K562 (cell line): ENCODE data around the gene SFN. TPM values are rescaled to one million over a fixed set of nuclear protein-coding genes. Genes with fewer than 3 reads are reported as not detected.

Experiments
- FOXK2 ChIP-seq, 2 experiments: fragments of 450-650 bp; IDR thresholded peaks in 1 of 2; conservative IDR thresholded peaks in 1 of 2; 2 replicates each; pipeline ENCODE4 v1.6.1; 2016; ENCODE audit warnings: low read depth in 2 of 2, mild to moderate bottlenecking in 1 of 2
- L3MBTL2 ChIP-seq: fragments of 450-650 bp; IDR thresholded peaks from 2 replicates; pipeline ENCODE4 v1.6.1; 2016; ENCODE audit warnings: mild to moderate bottlenecking, moderate library complexity
- ZNF24 ChIP-seq: fragments of 450-650 bp; IDR thresholded peaks from 2 replicates; pipeline ENCODE4 v1.6.1; 2016
- ZNF407 ChIP-seq: fragments of 450-650 bp; IDR thresholded peaks from 2 replicates; pipeline ENCODE4 v1.6.1; 2016; ENCODE audit warnings: low read depth
- polyA plus RNA-seq, 8 experiments: library from polyadenylated mRNA; depleted of rRNA in 4 of 8; stranded (reverse) in 5 of 8; unstranded in 3 of 8; fragments of >200 nt; fragmentation: Nextera tagmentation in 2 of 8; fragmentation: Illumina TruSeq in 1 of 8; extraction: Ambion mirVana in 2 of 8; extraction: Trizol in 1 of 8; gene quantifications; 2 replicates each; pipeline versions ENCODE4 v1.2.1 to v1.2.3, GENCODE V29; 2011 to 2014; ENCODE audit warnings: inconsistent platforms in 1 of 8, missing spikeins in 1 of 8
- total RNA-seq, 7 experiments: library from RNA; depleted of rRNA in 6 of 7; stranded (reverse); fragments of >200 nt in 6 of 7; fragmentation: Illumina TruSeq in 2 of 7; extraction: Trizol in 2 of 7; gene quantifications; 2 replicates each; pipeline versions ENCODE4 v1.2.1 to v1.2.3, GENCODE V29; 2011 to 2021; ENCODE audit warnings: low replicate concordance in 1 of 7

The SFN gene
- total and polyA plus RNA-seq, 9 of the 15 experiments (the other 6 are each of a cell fraction or from before 2014, with no cell fraction given) = 0.10 to 3.8 (median 2.0) TPM

GRCh38 chr1:26831546-26832248, 31.3 kb upstream of the SFN start (continued):
- TF ChIP-seq ZNF407 (no peak), ZNF24 (peak; percentile 58; the same call in 1 of the 2 replicates), FOXK2 (conservative IDR thresholded peaks at IDR 0.05 in 1 of 2, IDR thresholded peaks at IDR 0.05 in 1 of 2; ENCODE audit: low read depth in 2 of 2) (0 out of 4 replicates have a peak, but pooled peaks of 1 of the 2 experiments have one; percentile 42), L3MBTL2 (no peak)
